Uterus (tissue), 4 donors: ENCODE results near the gene HIVEP2. TPM values are rescaled to one million over a fixed set of nuclear protein-coding genes. Genes with fewer than 3 reads are reported as not detected.

Experiments
- DNase-seq, 2 donors: peaks; one replicate each; pipeline ENCODE4 v3.0.0-alpha.2; 2019 to 2020
- H3K27ac ChIP-seq, 2 donors: fragments of 200-600 bp; sonication (generic); 1 replicate in 1 of 2; 2 replicates in 1 of 2; pipeline ENCODE4 v1.5.1; 2016 to 2018
- H3K27me3 ChIP-seq, 2 donors: fragments of 200-600 bp; sonication (generic); one replicate each; pipeline ENCODE4 v1.5.1; 2018 to 2019; ENCODE audit warnings: control low read depth in 1 of 2
- H3K36me3 ChIP-seq, 2 donors: fragments of 200-600 bp; sonication (generic); one replicate each; pipeline ENCODE4 v1.5.1; 2019; ENCODE audit warnings: control low read depth in 1 of 2
- H3K4me1 ChIP-seq, 2 donors: fragments of 200-600 bp; sonication (generic); one replicate each; pipeline ENCODE4 v1.5.1; 2018 to 2019; ENCODE audit warnings: control low read depth in 1 of 2
- H3K4me3 ChIP-seq, 2 donors: fragments of 200-600 bp; sonication (generic); 1 replicate in 1 of 2; 2 replicates in 1 of 2; pipeline ENCODE4 v1.5.1; 2018 to 2019; ENCODE audit warnings: mild to moderate bottlenecking in 1 of 2
- H3K9me3 ChIP-seq, 2 donors: fragments of 200-600 bp; sonication (generic); one replicate each; pipeline ENCODE4 v1.5.1; 2019; ENCODE audit warnings: control low read depth in 1 of 2
- CTCF ChIP-seq, 4 experiments: fragments of 200-600 bp in 2 of 4; fragments of 450-650 bp in 2 of 4; sonication (generic) in 2 of 4; IDR thresholded peaks; one replicate each; pipeline ENCODE4 v1.5.1; 2016 to 2019; ENCODE audit warnings: antibody characterized with exemption in 4 of 4, mild to moderate bottlenecking in 2 of 4, moderate library complexity in 1 of 4
- POLR2A ChIP-seq, 2 donors: fragments of 450-650 bp; IDR thresholded peaks; one replicate each; pipeline ENCODE4 v1.6.1; 2016; ENCODE audit warnings: antibody characterized with exemption in 2 of 2, mild to moderate bottlenecking in 1 of 2, moderate library complexity in 1 of 2
- intact Hi-C: fragments of 100-400 bp; cut with DNase I; formaldehyde crosslinking; loops from one replicate; pipeline ENCODE4 v1.15.1; 2023; ENCODE audit warnings: low total_unique reads
- total RNA-seq, 4 donors: library from RNA; depleted of rRNA in 3 of 4; stranded (reverse); fragments of >200 nt in 3 of 4; gene quantifications; one replicate each; pipeline versions ENCODE4 v1.1.0 to v1.2.4, GENCODE V29; 2014 to 2023
- donor health status: DM: yes; HTN: yes; CAD: no.

Gene HIVEP2
- total RNA-seq, 4 donors from 2014 or later, result 11.0 to 24.7 (median 19.8) TPM

GRCh38 chr6:142846883-142847287, 98.1 kb downstream of the HIVEP2 start:
- Histone ChIP-seq H3K9me3 (no peaks in the 10 kb centered on the region), H3K27me3 (no peaks in the 10 kb centered on the region), H3K27ac (peak overlapping the region; percentile 68 to 69), H3K36me3 (no peaks in the 10 kb centered on the region), H3K4me3 (no peak overlapping the region), H3K4me1 (peaks cover 0 to 4% of the 10 kb centered on the region in 2 donors)
- TF ChIP-seq CTCF (IDR thresholded peaks at IDR 0.05) (no peak), POLR2A (IDR thresholded peaks at IDR 0.05) (peak in 1 of 2 donors; percentile 11)
- peak; percentile 33 to 34 for DNase-seq
- intact Hi-C loops, result no loop called here

GRCh38 chr6:142846459-142846831, 98.5 kb downstream of the HIVEP2 start:
- peak overlapping the region; percentile 68 to 69 for H3K27ac ChIP-seq
- no peak for DNase-seq
- H3K9me3 ChIP-seq, result no peaks in the 10 kb centered on the region
- no peak overlapping the region for H3K4me3 ChIP-seq
- intact Hi-C loops, result no loop called here
- H3K27me3 ChIP-seq, result no peaks in the 10 kb centered on the region
- no peak for TF ChIP-seq CTCF (IDR thresholded peaks at IDR 0.05)
- TF ChIP-seq POLR2A (IDR thresholded peaks at IDR 0.05), result no peak
- no peaks in the 10 kb centered on the region for H3K36me3 ChIP-seq
- H3K4me1 ChIP-seq, result peaks cover 0 to 4% of the 10 kb centered on the region in 2 donors

- no peaks in the 10 kb centered on the region for H3K36me3 ChIP-seq
- TF ChIP-seq CTCF (IDR thresholded peaks at IDR 0.05) (no peak), POLR2A (IDR thresholded peaks at IDR 0.05) (no peak)
- no peaks in the 10 kb centered on the region for H3K9me3 ChIP-seq
- peak overlapping the region; percentile 68 to 69 for H3K27ac ChIP-seq
- DNase-seq, result peak; percentile 75 to 79
- peak overlapping the region; percentile 16 to 25 for H3K4me3 ChIP-seq
- intact Hi-C loops, result no loop called here
- H3K4me1 ChIP-seq, result peaks cover 0 to 4% of the 10 kb centered on the region in 2 donors
- no peaks in the 10 kb centered on the region for H3K27me3 ChIP-seq
Measured at GRCh38 chr6:142845624-142846458, 99.1 kb downstream of the HIVEP2 start.

GRCh38 chr6:142845143-142845571, 99.8 kb downstream of the HIVEP2 start:
- TF ChIP-seq POLR2A (IDR thresholded peaks at IDR 0.05), result no peak
- no peak for TF ChIP-seq CTCF (IDR thresholded peaks at IDR 0.05)
- Histone ChIP-seq H3K4me3 (peak overlapping the region in 1 of 2 donors; percentile 25), H3K27me3 (no peaks in the 10 kb centered on the region), H3K27ac (peak overlapping the region; percentile 68 to 69), H3K36me3 (no peaks in the 10 kb centered on the region), H3K4me1 (peaks cover 0 to 4% of the 10 kb centered on the region in 2 donors), H3K9me3 (no peaks in the 10 kb centered on the region)
- intact Hi-C loops, result no loop called here
- DNase-seq, result no peak

- H3K36me3 ChIP-seq, result no peaks in the 10 kb centered on the region
- H3K27me3 ChIP-seq, result no peaks in the 10 kb centered on the region
- no peak overlapping the region for H3K27ac ChIP-seq
- intact Hi-C loops, result no loop called here
- DNase-seq, result no peak
- no peak for TF ChIP-seq CTCF (IDR thresholded peaks at IDR 0.05)
- TF ChIP-seq POLR2A (IDR thresholded peaks at IDR 0.05), result no peak
- no peaks in the 10 kb centered on the region for H3K9me3 ChIP-seq
- H3K4me1 ChIP-seq, result peaks cover 0 to 4% of the 10 kb centered on the region in 2 donors
- no peak overlapping the region for H3K4me3 ChIP-seq
Measured at GRCh38 chr6:142844065-142844755, 100.8 kb downstream of the HIVEP2 start.
